Measurements from ENCODE around the gene L2HGDH.

DNA sequence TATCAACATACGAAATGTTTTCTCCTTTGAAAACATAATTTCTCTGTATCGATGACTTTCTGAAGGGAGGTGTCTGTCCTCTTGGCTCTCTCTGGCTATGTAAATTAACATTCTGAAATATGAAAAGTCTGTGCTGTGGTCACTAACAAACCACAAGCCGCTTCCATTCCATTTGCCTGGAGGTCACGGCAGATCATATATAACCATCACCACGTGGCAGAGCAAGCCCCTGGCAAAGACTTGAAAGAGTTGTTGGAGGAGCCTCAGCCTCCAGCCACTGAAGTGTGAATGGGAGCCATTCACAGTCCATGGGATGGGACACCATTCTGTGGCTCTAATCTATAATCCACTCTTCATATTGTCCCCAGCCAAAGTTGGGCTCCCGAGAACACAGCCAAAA, 45.1 kb upstream of the L2HGDH start:
- TF ChIP-seq, protein P1, sequence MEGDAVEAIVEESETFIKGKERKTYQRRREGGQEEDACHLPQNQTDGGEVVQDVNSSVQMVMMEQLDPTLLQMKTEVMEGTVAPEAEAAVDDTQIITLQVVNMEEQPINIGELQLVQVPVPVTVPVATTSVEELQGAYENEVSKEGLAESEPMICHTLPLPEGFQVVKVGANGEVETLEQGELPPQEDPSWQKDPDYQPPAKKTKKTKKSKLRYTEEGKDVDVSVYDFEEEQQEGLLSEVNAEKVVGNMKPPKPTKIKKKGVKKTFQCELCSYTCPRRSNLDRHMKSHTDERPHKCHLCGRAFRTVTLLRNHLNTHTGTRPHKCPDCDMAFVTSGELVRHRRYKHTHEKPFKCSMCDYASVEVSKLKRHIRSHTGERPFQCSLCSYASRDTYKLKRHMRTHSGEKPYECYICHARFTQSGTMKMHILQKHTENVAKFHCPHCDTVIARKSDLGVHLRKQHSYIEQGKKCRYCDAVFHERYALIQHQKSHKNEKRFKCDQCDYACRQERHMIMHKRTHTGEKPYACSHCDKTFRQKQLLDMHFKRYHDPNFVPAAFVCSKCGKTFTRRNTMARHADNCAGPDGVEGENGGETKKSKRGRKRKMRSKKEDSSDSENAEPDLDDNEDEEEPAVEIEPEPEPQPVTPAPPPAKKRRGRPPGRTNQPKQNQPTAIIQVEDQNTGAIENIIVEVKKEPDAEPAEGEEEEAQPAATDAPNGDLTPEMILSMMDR (conservative IDR thresholded peaks at IDR 0.05), result no peak
- TF ChIP-seq ZFX (IDR thresholded peaks at IDR 0.05), result no peak
